Umbilical cord (tissue), 2 donors: ENCODE results near the gene WDR5B. TPM values are rescaled to one million over a fixed set of nuclear protein-coding genes. Genes with fewer than 3 reads are reported as not detected.

Experiments
- DNase-seq: peaks from one replicate; pipeline ENCODE4 v3.0.0-alpha.2; 2015; ENCODE audit warnings: low spot score
- total RNA-seq: library from RNA; depleted of rRNA; stranded (reverse); fragments of >200 nt; gene quantifications from one replicate; pipeline ENCODE4 v1.2.3, GENCODE V29; 2014; ENCODE audit warnings: low replicate concordance; ENCODE audit not compliant: insufficient read depth

The WDR5B gene
- total RNA-seq, 1 donor from 2014 or later = 6.0 TPM

- no peak for DNase-seq
Measured at GRCh38 chr3:122409446-122409845, 6.4 kb downstream of the WDR5B start.

DNA sequence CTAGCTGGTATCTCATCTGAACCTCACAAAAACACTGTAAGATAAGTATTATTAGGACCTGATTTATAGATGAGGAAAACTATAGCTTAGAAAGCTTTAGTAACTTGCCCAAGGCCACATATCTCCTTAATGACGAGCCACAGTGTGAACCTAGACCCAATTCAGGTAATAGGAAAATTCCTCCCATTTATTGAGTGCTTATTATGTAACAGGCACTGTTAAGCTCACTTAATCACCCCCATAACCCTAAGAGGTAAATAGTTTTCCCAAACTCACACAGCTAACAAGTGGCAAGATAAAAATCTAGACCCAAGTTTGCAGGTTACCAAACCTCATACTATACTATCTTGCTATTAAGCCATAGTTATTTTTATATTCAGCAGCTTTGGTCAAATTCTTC is 7.9 kb downstream of the WDR5B start:
- DNase-seq = no peak

DNA sequence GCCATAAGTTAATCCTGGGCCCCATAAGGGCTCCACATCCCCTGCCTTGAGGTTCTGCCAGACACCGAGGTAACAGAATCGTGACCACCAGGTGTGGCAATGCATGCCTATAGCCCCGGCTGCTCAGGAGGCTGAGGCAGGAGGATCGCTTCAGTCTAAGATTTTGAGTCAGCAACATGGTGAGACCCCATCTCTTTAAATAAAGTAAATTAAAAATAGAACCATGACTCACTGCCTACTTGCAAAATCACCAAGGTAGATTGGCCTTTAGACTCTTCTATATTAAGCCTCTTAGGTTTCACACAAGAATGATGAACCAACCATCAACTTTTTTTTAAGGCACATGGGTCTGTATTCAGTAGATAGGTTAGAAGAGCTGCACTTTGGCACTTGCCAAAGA is 9.7 kb downstream of the WDR5B start:
- DNase-seq = no peak

- DNase-seq = no peak
Measured at GRCh38 chr3:122405015-122405414, 10.8 kb downstream of the WDR5B start.

- no peak for DNase-seq
Measured at GRCh38 chr3:122403489-122403888, 12.4 kb downstream of the WDR5B start.

DNA sequence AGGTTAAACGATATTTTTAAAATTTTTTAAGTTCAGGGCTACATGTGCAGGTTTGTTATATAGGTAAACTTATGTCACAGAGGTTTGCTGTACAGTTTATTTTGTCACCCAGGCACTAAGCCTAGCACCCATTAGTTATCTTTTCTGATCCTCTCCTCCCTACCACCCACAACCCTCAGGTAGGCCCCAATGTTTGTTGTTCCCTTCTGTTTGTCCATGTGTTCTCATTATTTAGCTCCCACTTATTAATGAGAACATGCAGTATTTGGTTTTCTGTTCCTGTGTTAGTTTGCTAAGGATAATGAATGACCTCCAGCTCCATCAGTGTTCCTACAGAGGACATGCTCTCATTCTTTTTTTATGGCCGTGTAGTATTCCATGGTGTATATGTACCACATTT is 16.9 kb downstream of the WDR5B start:
- DNase-seq = no peak

- no peak for DNase-seq
Measured at GRCh38 chr3:122397201-122397600, 18.7 kb downstream of the WDR5B start.

- no peak for DNase-seq
Measured at GRCh38 chr3:122396511-122396910, 19.4 kb downstream of the WDR5B start.

GRCh38 chr3:122395582-122395981 is 20.3 kb downstream of the WDR5B start:
- DNase-seq = no peak

GRCh38 chr3:122394173-122394572 is 21.7 kb downstream of the WDR5B start:
- no peak for DNase-seq

GRCh38 chr3:122392868-122393844 is 22.7 kb downstream of the WDR5B start:
- peak; percentile 43 for DNase-seq

DNA sequence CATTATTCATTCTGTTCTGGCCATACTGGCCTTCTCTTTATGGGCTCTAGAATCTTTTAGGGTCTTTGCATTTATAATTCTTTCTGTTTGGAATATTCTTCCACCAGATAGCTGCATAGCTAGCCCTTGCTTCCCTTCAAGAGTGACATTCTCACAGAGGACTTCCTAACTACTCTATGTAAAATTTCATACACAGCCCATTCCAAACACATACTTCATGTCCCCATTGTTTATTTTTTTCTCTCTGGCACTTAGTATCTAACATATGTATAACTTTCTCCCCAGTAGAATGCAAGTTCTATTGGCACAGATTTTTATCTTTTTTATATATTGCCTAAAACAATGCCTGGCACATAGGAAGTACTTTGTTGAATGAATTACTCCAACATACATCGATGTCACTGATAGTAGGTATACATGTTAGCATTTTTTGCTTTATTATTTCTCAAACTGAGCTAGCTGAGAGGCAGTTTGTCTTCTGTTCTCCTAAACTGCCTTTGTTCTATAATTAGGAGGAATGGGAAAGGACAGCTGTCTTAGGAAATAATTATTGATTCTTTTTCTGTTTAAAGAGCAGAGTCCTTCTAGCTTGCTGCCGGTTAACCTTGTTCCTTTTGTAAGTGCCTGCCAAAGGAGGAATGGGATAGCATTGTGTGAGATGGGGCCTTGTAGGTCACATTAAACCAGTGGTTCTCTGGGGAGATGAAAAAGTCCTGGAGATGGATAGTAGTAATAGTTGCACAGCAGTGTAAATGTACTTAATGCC is 24.0 kb downstream of the WDR5B start:
- no peak for DNase-seq

DNA sequence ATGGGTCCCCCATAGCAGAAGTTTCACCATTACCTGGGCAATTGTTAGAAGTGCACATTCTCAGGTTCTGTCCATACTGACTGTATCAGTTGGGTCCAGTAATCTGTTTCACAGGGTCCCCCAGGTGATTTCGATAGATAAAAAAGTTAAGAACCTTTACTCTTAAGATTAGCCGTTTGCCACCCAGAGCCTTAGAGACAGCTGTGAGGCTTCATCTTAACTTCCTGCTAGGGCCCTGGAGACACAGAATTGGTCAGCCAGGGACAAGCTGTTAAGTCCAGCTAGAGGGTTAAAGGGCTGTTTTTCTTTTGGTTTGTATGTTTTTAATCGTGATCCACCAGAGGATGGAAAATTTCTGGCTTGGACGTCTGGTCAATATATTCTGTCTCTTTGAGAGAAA is 25.2 kb downstream of the WDR5B start:
- no peak for DNase-seq

DNA sequence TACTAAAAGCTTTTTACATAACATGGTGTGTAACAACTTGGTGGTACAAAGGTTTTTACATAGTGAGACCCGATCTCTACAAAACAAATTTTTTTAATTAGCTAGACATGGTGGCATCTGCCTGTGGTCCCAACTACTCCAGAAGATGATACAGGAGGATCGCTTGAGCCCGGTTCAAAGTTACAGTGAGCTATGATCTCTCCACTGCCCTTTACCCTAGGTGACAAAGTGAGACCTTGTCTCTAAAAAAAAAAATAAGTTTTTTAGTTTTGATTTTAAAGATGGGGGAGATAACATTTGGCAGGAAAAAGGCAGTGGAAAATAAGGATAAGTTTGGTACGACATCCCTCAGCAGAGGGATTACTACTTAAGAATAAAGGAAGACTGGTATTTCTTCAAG is 26.0 kb downstream of the WDR5B start:
- DNase-seq = no peak

GRCh38 chr3:122389197-122389596 is 26.7 kb downstream of the WDR5B start:
- no peak for DNase-seq

GRCh38 chr3:122387709-122388108 is 28.2 kb downstream of the WDR5B start:
- DNase-seq = no peak

DNA sequence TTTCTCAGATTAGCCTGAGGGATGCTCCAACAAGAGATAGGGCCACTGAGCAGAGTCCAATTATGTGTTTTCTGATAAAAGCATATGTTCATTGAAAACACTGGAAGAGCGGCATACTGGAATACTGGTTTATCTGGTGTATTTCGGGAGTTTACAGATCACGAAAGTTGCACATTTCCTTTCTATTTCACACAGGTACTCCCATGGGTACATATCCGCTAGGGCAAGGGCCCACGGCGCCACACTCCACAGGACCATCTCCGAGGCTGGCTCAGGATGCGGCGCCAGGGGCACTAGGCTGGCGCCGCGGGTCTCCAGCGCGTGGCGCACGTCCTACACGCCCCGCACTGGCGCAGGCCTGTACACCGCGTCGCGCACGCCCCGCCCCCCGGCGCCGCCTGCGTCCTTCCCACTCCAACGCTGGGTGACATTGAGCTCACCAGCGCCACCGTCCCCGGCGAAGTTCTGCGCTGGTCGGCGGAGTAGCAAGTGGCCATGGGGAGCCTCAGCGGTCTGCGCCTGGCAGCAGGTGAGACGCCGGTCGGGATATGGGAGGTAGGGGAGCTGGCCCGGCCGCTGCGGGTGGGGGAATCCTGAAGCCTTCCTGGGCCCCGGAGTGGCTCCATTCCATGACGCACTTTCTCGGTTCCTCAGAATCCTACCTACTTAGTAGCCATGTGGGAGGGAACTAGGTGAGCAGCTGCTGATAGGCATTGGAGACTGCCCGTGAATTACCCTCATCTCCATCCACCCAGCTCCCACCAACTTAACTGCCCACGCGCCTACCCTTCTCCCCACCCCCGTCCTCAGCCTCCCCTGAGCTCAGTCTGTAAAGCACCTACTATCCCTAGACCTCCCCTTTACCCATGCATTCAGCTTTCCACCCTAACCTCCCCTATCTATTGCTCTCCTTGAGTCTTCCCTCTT is 31.8 kb downstream of the WDR5B start, which contains the start of gene FAM162A:
Gene FAM162A (plus strand): TSS at position 412 of the 927 bp plus-strand sequence. CDS start 84 bp downstream, at position 496.
- peak; percentile 95 for DNase-seq

DNA sequence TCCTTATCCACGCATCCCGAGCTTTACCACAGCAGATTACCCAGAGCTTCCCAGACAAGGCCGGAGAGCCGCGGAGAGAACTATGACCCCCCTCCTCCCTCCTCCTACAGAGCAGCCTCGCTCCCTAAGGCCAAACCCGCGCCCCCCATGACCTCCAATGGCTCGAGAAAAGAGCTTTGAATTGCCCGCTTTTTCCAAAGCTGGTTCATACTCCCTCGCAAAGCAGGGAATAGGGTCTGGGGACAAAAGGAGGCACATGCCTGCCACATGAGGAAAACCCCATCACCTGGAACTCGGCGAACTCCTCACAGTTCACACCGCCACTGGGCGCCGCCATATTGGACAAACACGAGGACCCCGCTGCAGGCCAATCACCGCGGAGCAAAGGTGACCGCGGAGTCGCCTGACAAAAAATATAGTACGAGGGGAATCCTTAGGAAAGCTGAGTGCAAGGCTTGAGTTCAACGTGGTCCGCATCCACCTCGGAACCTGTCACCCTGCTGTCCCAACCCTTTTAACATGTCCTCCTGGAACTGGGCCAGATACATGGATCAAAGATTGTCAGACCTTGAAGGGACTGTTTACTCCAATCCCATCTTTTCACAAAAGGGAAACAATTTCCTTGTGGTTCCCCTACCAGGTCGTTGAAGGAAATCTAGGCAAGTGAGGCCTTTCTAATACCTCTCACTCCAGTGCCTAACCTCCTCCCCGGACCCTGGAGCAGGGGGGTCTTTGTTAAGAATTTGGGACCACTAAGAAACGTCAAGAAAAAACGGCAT is 32.8 kb downstream of the WDR5B start, which contains the start of gene MIX23:
Gene MIX23 (minus strand): TSS at position 344 of the 779 bp plus-strand sequence. CDS start 7 bp downstream, at position 337.
- DNase-seq = peak; percentile 92

DNA sequence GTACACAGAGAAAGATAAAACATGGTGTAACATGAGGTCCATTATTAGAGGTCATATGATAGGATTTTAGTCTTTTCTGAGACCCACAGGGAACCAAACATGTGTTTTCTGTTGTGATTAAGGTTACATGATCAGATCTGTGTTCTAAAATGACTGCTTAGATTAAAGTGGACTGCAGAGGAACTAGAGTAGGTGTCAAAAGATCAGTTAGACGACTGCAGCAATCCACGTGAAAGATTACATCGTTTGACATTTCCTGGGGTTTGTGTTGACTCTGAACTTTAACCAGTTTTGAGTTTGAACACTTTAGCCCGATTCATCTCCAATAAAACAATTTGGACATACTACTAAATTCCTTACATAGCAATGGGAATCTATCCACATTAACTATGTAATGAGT is 37.9 kb downstream of the WDR5B start:
- no peak for DNase-seq

DNA sequence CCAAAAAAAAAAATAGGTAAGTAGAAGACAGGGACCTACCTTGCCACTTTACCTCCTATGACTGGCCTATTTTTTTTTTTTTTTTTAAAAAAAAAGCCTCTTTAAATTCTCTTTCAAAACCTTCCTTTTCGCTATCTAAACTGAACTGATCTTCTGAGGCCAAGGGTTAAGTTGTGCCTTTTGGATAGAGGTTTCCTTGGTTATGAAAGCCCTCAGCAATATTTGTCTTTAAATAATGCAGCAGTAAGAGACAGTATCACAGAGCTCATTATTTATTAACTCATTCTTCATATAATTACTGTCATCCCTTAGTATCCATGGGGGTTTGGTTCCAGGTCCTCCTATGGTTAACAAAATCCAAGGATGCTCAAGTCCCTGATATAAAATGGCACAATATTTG is 41.8 kb downstream of the WDR5B start:
- DNase-seq = no peak

DNA sequence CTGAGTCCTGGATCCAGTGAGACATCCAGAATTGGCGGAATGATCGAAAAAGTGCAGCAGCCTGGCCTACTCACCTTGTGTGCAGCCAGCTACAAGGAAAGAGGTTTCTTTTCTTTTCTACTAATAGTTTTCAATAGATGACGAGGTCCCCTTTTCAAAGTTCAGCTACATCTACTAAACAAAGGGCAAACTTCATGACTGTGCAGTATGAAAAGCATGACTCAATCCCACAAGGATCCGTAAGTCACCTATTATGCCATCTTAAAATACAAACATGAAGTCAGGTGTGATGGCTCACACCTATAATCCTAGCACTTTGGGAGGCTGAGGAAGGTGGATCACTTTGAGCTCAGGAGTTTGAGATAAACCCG is 49.5 kb downstream of the WDR5B start:
- no peak for DNase-seq
